GM19238 (cell line): Measurements from ENCODE around the gene PCGF2.

Experiments used
- DNase-seq: peaks from one replicate; pipeline ENCODE4 v3.0.0; 2011; ENCODE audit warnings: low spot score; ENCODE audit not compliant: insufficient read length

Gene PCGF2

DNA sequence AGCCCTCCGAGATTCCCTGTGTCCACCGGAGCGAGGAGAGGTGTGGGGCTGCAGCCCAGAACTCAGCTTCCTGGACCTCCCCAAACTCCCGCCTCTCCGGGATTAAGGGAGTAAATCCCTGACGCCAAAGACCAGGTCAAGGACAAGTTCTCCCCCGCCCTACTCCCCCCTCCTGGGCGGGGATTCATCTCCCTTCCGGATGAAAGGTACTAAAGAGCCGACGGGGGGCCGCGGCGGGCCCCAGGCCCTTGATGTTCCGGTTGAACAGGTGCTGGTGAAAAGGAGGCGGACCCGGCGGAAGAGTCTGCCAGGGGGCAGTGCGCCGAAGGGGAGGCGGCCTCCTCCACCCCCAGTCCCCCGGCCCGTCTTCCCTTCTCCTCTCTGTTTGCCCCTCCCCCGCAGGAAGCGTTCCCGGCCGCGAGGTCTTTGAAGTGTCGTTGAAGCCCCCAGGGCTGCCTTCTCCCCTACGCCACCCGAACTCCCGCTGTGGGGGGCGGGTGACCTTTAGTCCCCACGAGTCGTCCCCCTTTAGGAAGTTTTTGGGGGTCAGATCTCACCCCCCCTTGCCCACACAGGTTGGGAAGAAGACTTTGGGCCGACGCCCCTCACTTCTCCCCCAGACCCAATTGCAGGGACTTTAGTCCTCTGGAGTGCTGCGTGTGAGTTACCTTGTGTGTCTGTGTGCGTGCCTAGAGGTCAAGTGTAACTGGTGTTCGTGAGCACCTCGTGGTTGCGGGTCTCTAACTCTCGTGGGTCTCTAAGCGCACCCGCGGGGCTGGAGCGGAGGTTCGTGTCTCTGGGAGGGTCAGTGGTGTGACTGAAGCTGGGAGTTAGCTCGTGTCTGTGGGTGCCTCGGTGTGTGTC is 44.2 kb downstream of the PCGF2 start:
- DNase-seq: peak; percentile 90

- no peak for DNase-seq
Measured at GRCh38 chr17:38702916-38703741, 45.0 kb downstream of the PCGF2 start.

DNA sequence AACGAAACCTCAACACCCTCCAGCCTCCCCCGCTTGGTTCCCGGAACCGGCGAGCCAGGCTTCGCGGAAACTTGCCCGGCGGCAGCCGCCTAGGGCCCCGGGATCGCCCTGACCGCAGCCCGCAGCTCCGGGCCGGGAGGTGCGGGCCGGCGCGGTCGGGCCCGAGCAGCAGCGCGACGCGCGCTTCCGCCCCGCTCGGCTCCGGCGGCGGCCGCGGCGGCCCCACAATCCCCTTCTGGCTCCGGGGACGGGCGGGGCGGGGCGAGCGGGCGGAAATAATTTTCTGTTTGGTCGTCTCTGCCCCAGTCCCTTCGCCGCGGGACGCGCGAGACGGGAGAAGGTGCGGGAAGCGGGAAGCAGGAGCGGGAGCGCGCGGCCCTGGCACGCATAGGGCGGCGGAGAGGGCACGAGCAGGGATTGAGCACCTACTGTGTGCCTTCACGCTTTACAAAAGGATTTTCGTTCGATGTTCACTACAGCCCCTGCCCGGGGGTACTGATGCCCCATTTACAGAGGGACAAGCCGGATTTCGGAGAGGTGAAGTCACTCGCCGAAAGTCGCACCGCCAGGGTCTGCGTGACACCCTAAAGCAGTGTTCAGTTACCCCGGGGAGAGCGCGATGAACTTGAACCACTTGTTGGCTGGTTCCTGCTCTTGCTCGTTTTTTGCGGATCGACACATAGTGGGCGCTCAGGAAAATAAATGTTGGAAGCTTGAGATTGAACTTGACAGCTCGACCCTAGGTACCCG is 45.8 kb downstream of the PCGF2 start:
- DNase-seq: peak; percentile 70

GRCh38 chr17:38701504-38702165 is 46.5 kb downstream of the PCGF2 start:
- DNase-seq: peak; percentile 45

DNA sequence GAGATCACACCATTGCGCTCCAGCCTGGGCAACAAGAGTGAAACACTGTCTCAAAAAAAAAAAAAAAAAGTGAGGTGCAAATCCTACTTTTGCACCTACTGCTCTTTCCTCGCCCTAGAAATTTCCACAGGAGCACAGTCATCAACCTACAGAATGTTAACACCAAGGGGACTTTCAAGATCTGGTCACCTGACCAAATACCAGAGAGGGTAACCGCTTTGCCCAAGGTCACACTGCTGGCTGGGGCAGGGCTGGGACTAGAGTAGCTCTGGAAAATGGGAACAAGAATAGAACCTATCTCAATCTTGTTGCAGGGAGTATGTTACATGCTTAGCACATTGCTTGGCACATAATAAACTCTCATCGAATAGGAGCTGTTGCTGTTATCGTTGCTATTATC is 49.4 kb downstream of the PCGF2 start:
- DNase-seq: no peak

GRCh38 chr17:38697061-38697820 is 50.9 kb downstream of the PCGF2 start:
- DNase-seq: no peak

GRCh38 chr17:38693700-38694329 is 54.3 kb downstream of the PCGF2 start:
- DNase-seq: no peak

DNA sequence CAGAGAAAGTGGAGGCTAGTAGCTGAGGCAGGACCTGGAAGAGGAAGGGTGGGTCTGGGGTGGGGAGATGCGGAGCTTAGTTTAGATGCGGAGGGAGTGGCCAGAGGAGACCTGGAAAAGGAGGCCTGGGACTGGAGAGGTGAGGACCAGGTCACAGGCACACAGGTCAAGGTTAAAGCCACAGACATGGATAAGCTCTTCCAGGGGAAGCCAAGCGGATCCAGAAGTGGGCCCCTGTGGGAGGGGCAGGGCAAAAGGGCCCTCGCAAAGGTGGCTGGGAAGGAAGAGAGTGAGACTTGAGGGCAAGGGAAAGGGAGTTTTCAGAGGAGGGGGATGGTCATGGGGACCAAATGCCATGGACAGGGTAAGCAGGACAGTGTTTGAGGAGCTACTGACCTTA is 57.0 kb downstream of the PCGF2 start:
- DNase-seq: no peak

DNA sequence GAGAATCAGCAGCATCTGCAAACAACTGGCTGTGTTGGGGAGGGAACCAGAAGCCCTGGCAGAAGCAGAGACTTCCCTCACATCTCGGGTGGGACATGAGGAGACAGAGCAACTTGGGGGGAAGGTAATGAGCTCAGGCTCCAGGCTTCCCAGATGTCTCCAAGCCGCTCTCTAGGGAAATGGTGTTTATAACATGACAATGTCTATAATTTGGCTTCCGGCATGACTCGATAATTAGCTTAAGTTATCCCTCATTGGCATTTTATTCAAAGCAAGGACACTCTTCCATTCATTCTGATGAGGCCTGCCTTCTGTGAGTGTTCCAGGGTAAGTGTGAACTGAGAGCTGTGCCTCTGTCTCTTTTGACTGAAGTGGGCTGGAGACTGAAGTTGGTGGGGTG is 57.8 kb downstream of the PCGF2 start:
- no peak for DNase-seq

- DNase-seq: no peak
Measured at GRCh38 chr17:38687286-38687685, 60.9 kb downstream of the PCGF2 start.

GRCh38 chr17:38685491-38685890 is 62.6 kb downstream of the PCGF2 start:
- DNase-seq: no peak
